HG03280 (cell line): ENCODE results near the gene TRIM45.
A peak's percentile ranks its signal among the peaks of the same experiment; 100 is the strongest.
"Not testable (repeated sequence)": the region's sequence is repeated elsewhere in the genome, so short reads cannot be mapped to it uniquely, and the experiment has no call there.

ENCODE experiments used
- ATAC-seq: cut with Tn5 transposase; IDR thresholded peaks from one replicate; pipeline ENCODE4 v1.9.1; 2021; ENCODE audit warnings: mild to moderate bottlenecking, moderate library complexity; ENCODE audit not compliant: unreplicated experiment

The TRIM45 gene

GRCh38 chr1:117121589-117122329 lies at the start of gene TRIM45:
Gene TRIM45 (minus strand): TSS chr1:117121749. CDS start chr1:117121201, 548 bp downstream.
- peak; percentile 92 for ATAC-seq

- ATAC-seq: no peak
These were observed 48.5 kb upstream of the TRIM45 start for GRCh38 chr1:117169871-117170596.

- no peak for ATAC-seq
These were observed 45.9 kb upstream of the TRIM45 start for GRCh38 chr1:117167402-117167801.

GRCh38 chr1:117166076-117166475 lies 44.5 kb upstream of the TRIM45 start:
- ATAC-seq: no peak

- ATAC-seq: no peak
These were observed 42.7 kb upstream of the TRIM45 start for GRCh38 chr1:117164209-117164608.

GRCh38 chr1:117162816-117163215 lies 41.3 kb upstream of the TRIM45 start:
- no peak for ATAC-seq

GRCh38 chr1:117161887-117162286 lies 40.3 kb upstream of the TRIM45 start:
- ATAC-seq: no peak

GRCh38 chr1:117151305-117151704 lies 29.8 kb upstream of the TRIM45 start:
- ATAC-seq: not testable (repeated sequence)

- no peak for ATAC-seq
These were observed 28.8 kb upstream of the TRIM45 start for GRCh38 chr1:117150316-117150715.

GRCh38 chr1:117147856-117148588 lies 26.5 kb upstream of the TRIM45 start:
- no peak for ATAC-seq

- ATAC-seq: no peak
These were observed 25.8 kb upstream of the TRIM45 start for GRCh38 chr1:117147341-117147831.

GRCh38 chr1:117146575-117147340 lies 25.2 kb upstream of the TRIM45 start:
- ATAC-seq: no peak

GRCh38 chr1:117146072-117146471 lies 24.5 kb upstream of the TRIM45 start:
- no peak for ATAC-seq

- no peak for ATAC-seq
These were observed 22.3 kb upstream of the TRIM45 start for GRCh38 chr1:117143871-117144270.

GRCh38 chr1:117143172-117143571 lies 21.6 kb upstream of the TRIM45 start:
- ATAC-seq: no peak

GRCh38 chr1:117142200-117142599 lies 20.7 kb upstream of the TRIM45 start:
- no peak for ATAC-seq

- no peak for ATAC-seq
These were observed 17.0 kb upstream of the TRIM45 start for GRCh38 chr1:117138561-117138960.

- no peak for ATAC-seq
These were observed 16.6 kb upstream of the TRIM45 start for GRCh38 chr1:117138106-117138505.

- no peak for ATAC-seq
These were observed 15.8 kb upstream of the TRIM45 start for GRCh38 chr1:117137281-117137855.

- no peak for ATAC-seq
These were observed 15.2 kb upstream of the TRIM45 start for GRCh38 chr1:117136749-117137148.
